ENCODE measurements around the gene SCAP.

SCAP gene

GRCh38 chr3:47380601-47381316, 95.0 kb downstream of the SCAP start, which contains the start of gene PTPN23 (continued):
- TF ChIP-seq YY2 (tag by site-specific recombination; IDR thresholded peaks at IDR 0.05) (peak; percentile 66; the same call in 1 of the 2 replicates), PATZ1 (tag by site-specific recombination; IDR thresholded peaks at IDR 0.05) (peak; percentile 69), ZNF146 (tag by site-specific recombination; IDR thresholded peaks at IDR 0.05) (0 out of 2 replicates have a peak, but pooled peaks have one; percentile 39), HOXC10 (CRISPR knock-in tag; IDR thresholded peaks at IDR 0.05) (no peak), ZNF266 (tag by site-specific recombination; IDR thresholded peaks at IDR 0.05; ENCODE audit: low read depth) (no peak), ZBTB1 (tag by site-specific recombination; IDR thresholded peaks at IDR 0.05) (no peak), TSHZ1 (tag by site-specific recombination; IDR thresholded peaks at IDR 0.05; ENCODE audit: borderline replicate concordance) (no peak), ZNF473 (tag by site-specific recombination; IDR thresholded peaks at IDR 0.05) (no peak), ZEB2 (tag by site-specific recombination; IDR thresholded peaks at IDR 0.05) (peak; percentile 80), ZSCAN23 (tag by site-specific recombination; IDR thresholded peaks at IDR 0.05) (peak; percentile 77), ZNF10 (tag by site-specific recombination; IDR thresholded peaks at IDR 0.05) (peak; percentile 55; the same call in 1 of the 2 replicates), ZNF623 (tag by site-specific recombination; IDR thresholded peaks at IDR 0.05) (no peak), ZNF223 (tag by site-specific recombination; IDR thresholded peaks at IDR 0.05) (no peak), ZNF18 (tag by site-specific recombination; IDR thresholded peaks at IDR 0.05) (no peak), SP7 (tag by site-specific recombination; IDR thresholded peaks at IDR 0.05) (peak; percentile 69), ZXDB (tag by site-specific recombination; IDR thresholded peaks at IDR 0.05) (peak; percentile 60), ZNF560 (tag by site-specific recombination; IDR thresholded peaks at IDR 0.05; ENCODE audit: borderline replicate concordance) (no peak), ZNF426 (tag by site-specific recombination; IDR thresholded peaks at IDR 0.05) (no peak), ZSCAN30 (tag by site-specific recombination; IDR thresholded peaks at IDR 0.05) (peak; percentile 66), ZNF239 (tag by site-specific recombination; IDR thresholded peaks at IDR 0.05) (peak; percentile 81; the same call in 1 of the 2 replicates), ZNF561 (tag by site-specific recombination; IDR thresholded peaks at IDR 0.05; ENCODE audit: borderline replicate concordance) (peak; percentile 44; the same call in 1 of the 2 replicates), ZBTB44 (tag by site-specific recombination; IDR thresholded peaks at IDR 0.05) (peak; percentile 35; the same call in 1 of the 2 replicates), ZNF707 (tag by site-specific recombination; IDR thresholded peaks at IDR 0.05) (no peak), ZNF610 (tag by site-specific recombination; IDR thresholded peaks at IDR 0.05; ENCODE audit: borderline replicate concordance) (peak; percentile 74; the same call in 1 of the 2 replicates), ZNF621 (tag by site-specific recombination; IDR thresholded peaks at IDR 0.05) (no peak), SP2 (tag by site-specific recombination; IDR thresholded peaks at IDR 0.05) (peak; percentile 89), ZNF626 (tag by site-specific recombination; IDR thresholded peaks at IDR 0.05) (no peak), ZNF501 (tag by site-specific recombination; IDR thresholded peaks at IDR 0.05) (peak; percentile 92), ZNF112 (tag by site-specific recombination; IDR thresholded peaks at IDR 0.05) (no peak), ZNF830 (tag by site-specific recombination; IDR thresholded peaks at IDR 0.05; ENCODE audit: low read depth) (no peak), ZNF510 (tag by site-specific recombination; IDR thresholded peaks at IDR 0.05; ENCODE audit: insufficient replicate concordance) (no peak), ZNF580 (tag by site-specific recombination; IDR thresholded peaks at IDR 0.05) (no peak)

Data from HEK293 (cell line).